Activated gamma-delta T cell treated with Interleukin-2 at 50 U/mL for 16 hours (primary cell): ENCODE measurements around the gene NLRC5.
A peak's percentile ranks its signal among the peaks of the same experiment; 100 is the strongest.
"Not testable (repeated sequence)": the region's sequence is repeated elsewhere in the genome, so short reads cannot be mapped to it uniquely, and the experiment has no call there.

Experiments
- DNase-seq: peaks from one replicate; pipeline ENCODE4 v3.0.0-alpha.2; 2020

NLRC5 gene

DNA sequence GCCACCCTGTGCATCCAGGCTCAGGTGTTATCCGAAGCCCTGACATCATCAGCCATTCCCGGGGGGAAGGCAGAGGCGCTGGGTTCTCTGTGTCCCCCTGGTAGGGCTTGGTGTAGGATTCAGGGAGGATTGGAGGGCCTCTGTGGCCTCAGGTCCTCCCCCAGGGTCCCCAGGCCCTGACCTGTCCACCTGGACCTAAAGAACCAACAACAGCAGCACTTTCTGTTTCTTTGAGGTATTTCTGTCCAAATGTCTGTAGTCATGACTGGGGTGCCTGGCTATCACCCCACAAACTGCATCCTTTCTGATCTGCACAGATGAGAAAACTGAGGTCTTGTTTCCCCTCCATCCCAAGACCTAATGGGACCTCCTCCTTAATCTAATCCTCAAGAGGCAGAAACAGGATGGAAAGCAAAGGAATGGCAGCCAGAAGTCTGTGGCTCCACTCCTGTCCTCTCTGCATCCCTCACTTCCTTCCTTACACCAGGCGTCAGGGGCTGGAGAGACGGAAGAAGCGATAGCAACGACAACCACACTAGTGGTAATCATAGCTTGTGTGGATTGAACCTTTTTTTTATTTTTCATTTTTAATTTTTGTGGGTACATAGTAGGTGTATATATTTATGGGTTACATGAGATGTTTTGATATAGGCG is 11.8 kb downstream of the NLRC5 start:
- DNase-seq: no peak

DNA sequence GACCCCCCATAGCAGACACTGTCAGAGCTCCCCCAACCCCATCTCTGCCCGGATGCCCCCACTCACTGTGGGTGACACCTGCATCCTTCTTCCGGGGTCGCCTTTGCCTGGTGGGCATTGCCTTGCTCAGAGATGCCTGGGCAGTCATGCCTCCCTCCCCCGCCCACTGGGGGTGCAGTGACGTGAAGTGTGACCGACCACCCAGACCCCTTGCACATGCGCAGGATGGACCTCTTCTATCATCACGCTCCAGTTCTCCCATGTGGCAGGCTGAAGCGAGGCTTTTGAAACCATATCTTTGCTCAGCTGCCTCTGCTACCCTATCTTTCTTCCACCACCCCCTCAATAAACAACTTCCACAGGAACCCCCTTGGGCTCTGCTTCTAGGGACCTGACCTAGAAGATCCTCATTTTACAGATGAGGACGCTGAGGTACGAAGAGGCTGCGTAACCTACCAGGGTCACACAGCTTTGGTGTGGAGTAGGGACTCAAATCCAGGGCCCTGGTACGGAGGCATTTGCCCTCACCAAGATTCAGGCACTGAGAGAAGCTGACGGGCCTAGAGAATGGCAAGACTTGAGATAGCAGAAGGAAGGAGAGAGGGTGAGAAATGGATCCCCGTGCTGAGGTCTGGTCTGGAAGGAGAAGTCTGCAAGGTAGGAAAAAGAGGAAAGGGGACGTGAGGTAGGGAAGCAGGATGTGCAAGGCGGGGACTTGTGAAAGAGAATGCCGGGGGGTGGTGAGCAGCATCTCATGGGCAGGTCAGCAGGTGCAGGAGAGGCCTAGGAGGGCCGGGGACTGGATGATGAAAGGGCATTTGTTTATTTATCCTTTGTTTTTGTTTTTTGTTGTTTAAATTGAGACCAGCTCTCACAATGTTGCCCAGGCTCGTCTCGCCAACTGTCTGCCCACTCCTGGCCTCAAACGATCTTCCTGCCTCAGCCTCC is 14.4 kb downstream of the NLRC5 start:
- no peak for DNase-seq

DNA sequence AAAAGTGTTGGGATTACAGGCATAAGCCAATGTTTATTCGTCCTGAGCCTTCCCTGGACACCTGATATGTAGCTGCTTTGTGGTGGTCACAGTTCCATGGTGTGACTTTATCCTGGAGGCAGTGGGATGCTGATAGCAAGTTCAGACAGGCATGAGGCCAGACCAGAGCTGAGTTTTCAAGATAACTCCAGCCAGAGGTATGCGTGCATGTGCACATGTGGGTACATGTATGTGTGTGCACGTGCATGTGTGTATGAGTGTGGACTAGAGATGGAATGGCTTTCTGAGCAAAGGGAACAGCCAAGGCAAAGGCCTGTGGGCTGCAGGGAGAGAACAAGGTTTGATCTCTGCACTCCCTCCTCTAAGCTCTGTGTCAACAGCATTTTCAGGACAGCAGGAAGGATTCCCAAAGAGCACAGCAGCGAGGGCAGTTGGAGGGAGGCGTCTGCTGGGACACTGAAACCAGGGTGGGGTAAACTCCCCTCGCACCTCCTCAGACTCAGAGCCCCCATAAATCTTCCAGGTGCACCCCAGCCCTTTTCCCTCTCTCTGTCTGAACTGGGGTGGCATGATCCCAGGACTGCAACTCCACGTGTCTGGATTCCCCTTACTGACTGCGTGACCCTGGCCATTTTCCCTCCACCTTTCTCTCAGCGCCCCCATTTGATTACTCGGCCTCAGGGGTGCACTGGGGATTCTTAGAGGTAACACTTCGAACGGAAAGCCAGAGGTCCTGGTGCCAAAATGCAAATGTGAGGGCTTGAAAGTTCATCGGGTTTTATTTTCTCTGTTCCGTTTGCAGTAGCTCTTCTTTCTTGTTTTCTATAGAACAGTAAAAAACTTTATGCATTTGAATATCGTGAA is 15.3 kb downstream of the NLRC5 start:
- no peak for DNase-seq

DNA sequence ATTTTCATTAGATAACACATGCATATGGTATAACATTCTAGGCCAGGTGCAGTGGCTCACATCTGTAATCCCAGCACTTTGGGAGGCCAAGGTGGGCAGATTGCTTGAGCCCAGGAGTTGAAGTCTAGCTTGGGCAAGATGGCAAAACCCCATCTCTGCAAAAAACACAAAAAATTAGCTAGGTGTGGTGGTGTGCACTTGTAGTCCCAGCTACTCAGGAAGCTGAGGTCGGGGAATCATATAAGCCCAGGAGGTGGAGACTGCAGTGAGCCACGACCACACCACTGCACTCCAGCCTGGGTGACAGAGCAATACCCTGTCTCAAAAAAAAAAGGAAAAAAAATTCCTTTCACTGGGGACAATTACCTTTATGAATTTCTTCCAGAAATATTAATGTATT is 16.2 kb downstream of the NLRC5 start:
- DNase-seq: not testable (repeated sequence)

DNA sequence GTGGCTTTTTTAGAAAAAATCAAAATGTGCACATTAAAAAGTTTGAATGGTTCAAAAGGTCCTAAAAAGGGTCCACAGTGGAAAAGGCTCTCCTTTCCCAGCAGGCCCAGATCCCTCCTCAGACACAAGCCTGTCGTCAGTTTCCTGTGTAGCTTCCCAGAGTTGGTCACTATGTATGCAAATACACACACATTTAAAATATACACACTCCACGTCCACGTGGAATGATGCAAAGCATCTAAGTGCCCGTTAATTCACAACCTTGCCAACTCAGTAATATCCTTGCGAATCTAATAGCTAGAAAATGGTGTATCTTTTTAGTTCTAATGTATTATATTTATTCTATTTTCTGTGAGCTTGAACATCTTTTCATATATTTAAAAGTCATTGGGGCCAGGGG is 17.7 kb downstream of the NLRC5 start:
- DNase-seq: no peak

DNA sequence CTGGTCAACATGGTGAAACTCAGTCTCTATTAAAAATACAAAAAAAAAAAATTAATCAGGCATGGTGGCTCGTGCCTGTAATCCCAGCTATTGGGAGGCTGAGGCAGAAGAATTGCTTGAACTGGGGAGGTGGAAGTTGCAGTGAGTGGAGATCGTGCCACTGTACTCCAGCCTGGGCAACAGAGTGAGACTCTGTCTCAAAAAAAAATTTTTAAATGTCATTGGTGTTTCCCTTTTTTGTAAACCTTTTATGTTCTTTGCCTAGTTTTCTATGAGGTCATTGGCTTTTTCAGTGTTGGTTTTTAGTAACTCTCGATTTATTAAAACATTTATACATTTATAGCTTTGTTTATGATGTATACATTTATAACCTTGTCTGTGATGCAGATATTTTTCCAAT is 18.2 kb downstream of the NLRC5 start:
- no peak for DNase-seq

DNA sequence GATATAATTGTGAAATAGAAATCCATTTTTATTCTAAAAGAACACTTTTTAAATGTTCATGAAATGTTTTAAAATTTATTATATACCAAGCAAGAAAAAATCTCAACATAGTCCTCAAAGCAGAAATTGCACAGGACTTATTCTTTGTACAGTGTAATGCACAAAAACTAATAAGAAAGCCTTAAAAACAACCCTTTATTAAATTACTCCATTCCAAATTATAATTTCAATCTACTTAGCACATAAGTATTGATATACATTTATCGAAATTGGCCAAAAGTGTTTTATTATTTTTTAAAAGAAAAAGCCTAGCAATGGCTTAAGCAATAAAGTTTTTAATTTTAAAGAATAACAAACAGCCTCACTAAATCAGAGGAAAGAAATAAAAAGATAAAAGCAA is 19.1 kb downstream of the NLRC5 start:
- no peak for DNase-seq

DNA sequence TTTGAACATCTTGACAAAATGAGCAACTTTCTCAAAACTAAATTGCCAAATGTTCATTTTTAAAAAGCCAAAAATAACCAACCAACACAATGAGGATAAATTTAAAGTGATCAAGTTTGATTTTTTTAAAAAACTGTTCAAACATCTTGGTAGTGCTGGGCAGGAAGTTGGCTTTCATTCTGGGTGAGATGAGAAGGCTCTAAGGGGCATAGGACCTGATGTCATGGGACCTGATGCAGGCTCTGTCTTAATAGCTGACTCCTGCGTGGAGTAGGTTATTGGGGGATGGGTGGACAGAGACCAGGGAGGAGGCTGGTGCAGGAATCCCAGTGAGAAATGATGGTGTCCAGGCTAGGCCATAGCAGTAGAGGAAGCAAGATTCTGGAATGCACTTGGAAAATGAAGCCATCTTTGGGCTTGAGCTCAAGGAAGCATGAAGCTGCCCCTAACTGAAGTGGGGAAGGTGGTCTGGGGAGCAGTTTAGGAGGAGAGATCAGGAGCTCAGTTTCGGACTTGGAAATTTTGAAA is 20.4 kb downstream of the NLRC5 start:
- no peak for DNase-seq

DNA sequence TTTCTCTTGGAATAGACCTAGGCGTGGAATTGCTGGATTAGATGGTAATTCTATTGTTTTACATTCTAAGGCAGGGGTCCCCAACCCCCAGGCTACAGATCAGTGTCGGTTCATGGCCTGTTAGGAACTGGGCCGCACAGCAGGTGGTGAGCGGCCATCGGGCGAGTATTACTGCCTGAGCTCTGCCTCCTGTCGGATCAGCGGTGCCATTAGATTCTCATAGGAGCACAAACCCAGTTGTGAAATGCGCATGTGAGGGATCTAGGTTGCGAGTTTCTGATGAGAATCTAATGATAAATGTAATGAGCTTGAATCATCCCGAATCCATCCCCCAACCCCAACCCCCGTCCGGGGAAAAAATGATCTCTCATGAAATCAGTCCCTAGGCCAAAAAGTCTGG is 23.0 kb downstream of the NLRC5 start:
- no peak for DNase-seq

DNA sequence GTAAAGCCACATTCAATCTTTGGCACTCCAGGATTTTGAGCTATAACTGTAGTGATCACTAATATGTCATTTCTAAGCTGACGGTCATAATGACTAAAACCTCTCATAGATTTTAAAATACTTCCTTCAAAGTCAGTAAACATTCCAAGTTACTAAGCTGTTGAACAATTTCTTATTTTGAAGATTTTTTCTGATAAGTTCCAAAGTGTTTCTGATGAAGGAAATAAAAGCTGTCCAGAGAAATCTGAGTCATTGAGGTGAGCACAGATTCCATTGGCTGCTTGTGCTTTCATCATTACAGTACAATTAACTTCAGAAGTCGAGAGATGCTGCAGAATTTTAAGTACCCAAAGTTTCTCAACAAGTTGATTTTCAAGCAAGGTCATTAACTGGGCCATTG is 23.9 kb downstream of the NLRC5 start:
- DNase-seq: no peak

DNA sequence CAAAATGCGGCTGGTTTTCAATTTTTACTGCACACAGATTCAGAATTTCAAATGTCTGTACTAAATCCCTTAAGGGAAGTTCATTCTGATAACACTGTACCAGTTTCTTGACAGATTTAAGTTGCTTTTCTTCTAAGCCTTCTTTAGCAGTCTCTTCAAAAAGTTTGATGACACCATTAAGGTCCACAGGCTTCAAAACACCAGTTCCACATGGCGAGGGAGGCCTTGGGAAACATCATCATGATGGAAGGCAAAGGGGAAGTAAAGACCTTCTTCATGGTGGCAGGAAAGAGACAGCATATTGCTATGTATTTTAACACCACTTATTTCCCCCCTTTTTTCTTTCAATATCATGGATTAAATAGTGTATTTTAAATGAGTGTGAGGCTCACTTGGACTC is 24.5 kb downstream of the NLRC5 start:
- no peak for DNase-seq

DNA sequence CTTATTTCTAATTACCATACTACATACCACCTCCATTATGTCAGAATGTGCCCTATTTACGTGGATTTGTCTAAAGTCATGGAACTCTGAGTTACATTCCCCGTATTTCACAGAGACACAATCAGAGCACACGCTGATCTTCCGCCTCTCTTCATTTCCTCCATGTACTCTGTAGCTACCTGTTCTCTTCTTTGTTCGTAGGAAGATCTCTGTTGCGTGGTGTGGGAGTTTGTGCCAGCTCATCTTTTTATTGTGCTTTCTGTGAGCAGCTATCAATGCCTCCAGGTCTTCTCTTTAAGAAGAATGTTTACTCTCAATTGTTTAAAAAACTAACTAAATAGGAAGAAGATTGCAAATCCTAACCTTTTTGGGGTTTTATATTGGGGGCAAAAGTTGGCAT is 26.9 kb downstream of the NLRC5 start:
- DNase-seq: no peak

DNA sequence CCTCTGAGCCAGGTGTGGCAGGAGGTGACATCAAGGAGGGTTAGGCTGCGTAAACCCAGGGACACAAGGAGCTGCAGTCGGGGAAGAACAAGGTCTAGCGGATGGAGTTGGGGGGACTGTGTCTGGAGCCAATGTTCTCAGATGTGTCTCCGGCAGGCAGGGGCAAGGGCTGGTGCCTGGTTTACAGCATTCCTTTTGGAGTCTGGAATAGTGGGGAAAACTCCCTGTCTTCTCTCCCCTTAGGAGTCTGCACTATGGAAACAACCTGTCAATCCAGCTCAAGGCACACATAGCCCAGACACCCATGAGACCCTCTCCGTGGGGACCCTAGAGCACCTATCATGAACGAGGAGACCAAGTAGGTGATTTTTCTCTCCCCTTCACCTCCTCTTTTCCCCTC is 27.5 kb downstream of the NLRC5 start:
- no peak for DNase-seq

DNA sequence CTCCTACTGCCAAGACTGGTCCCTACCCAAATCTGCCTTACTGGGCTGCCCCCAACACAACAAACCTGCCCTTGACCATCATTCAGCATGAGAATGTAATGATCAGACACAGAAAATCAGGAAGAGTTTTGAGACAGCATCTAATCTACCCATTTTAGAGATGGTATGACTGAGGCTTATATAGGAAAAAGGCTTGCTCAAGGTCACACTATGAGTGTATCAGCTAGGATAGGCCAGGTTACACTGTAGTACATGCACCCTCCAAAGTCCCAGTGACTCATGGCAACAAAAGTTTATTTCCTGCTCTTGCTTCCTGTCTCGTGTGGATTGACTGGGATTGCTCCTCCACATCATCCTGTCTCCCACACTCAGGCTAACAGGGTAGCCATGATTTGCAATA is 27.9 kb downstream of the NLRC5 start:
- DNase-seq: no peak

DNA sequence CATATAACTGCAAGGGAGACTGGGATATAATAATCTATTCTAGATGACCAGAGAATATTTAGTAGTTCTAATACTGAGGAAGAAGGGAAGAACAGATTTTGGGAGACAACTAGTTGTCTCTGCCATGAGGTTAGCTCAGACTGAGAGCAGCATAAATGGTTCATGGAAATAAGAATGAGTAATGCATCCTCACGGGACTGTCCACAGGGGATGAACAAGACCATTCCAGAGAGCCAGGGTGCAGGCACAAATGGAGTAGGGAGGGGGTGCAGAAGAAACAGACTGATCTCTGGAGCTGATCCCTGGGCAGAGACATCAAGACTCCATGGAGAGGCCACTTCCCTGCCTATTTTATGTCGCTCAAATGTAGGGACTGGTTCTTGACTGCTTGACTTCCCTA is 30.4 kb downstream of the NLRC5 start:
- DNase-seq: no peak

DNA sequence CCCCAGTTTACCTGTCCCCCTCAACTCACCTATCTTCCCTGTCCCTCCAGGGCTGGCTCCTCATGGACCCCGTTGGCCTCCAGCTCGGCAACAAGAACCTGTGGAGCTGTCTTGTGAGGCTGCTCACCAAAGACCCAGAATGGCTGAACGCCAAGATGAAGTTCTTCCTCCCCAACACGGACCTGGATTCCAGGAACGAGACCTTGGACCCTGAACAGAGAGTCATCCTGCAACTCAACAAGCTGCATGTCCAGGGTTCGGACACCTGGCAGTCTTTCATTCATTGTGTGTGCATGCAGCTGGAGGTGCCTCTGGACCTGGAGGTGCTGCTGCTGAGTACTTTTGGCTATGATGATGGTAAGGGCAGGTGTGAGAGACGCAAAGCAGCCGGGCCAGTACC is 31.3 kb downstream of the NLRC5 start:
- no peak for DNase-seq

DNA sequence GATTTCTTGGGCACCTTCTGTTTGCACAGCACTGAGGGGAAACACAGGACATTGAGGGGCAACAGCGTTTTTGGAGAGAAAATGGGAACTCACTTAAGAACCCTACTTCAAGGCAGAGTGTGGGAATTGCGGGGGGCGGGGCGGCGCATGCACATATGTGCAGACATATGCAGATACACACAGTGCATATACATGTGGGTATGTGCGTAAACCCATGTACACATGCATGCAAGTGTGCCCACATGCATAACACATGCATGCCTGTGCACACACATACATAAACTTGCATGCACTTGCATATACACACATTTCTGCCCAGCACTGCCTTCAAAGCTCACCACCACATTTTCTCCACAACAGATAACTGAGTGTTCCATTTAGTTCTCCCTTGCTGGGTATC is 32.4 kb downstream of the NLRC5 start:
- no peak for DNase-seq

DNA sequence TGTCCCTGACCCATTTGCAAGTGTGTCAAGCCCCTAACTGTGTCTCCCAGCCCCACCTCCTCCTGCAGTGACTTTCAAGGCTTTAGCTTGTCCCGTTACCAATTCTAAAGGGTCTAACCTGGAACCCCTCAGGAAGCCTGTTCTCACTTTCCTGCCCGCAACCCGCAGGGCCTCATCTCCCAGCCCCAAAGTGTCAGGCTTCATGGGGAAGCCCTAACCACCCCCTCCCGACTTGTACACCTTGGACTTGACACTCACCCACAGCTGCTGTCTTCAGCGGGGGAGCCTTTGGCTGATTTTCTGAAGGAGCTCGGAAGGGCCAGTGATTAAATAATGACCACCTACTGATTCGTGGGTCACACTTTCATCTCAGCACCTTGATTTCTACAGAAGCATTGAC is 33.1 kb downstream of the NLRC5 start:
- no peak for DNase-seq

DNA sequence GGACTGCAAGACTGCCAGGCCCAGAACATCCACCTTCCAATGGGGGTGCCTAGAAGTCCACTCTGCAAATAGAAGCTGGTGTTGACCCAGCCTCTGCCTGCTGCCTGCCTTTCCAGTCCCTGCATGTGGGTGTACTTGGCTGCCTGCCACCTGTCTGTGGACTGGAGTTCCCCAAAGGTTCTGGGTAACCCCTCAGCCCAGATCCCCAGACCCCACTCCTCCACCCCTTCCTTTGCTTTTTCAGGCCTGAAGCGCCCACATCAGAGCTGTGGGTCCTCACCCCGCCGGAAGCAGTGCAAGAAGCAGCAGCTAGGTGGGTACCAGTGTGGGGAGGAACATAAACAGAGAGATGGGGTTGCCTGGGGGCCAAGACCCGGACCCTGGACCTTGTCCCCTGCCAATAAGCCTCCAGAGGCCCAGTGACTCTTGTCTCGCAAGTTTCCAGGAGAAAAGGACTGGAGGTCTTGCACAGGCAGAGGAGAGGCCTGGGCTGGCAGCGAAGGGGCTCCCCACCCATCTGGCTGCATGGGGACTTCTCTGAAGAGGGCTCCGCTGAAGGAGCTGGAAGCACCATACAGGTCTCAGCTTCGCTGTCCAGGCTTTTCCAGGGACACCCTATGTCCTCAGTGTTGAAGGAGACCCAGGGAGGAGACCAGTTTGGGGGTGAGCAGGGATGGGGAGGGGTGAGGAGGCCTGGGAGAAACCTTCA is 34.3 kb downstream of the NLRC5 start:
- DNase-seq: peak; percentile 87

DNA sequence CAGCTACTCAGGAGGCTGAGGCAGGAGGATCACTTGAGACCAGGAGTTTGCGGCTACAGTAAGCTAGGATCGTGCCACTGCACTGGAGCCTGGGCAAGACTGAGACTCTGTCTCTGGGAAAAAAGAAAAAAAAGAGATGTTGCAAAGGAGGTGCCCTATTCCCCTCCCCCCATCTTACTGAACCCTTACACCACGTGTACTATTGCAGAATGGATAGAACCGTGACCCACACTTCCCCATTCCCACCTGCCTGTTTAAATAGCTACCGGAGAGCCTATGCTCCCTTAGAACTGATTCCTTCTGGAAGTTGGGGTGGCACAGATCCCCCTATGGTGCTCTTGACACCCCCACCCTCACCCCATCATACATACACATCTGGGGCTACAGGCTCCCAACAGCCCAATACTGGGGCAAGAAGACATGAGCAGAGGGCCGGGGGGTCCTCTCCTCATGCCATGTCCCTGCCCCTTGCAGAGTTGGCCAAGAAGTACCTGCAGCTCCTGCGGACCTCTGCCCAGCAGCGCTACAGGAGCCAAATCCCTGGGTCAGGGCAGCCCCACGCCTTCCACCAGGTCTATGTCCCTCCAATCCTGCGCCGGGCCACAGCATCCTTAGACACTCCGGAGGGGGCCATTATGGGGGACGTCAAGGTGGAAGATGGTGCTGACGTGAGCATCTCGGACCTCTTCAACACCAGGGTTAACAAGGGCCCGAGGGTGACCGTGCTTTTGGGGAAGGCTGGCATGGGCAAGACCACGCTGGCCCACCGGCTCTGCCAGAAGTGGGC is 35.7 kb downstream of the NLRC5 start:
- DNase-seq: no peak

DNA sequence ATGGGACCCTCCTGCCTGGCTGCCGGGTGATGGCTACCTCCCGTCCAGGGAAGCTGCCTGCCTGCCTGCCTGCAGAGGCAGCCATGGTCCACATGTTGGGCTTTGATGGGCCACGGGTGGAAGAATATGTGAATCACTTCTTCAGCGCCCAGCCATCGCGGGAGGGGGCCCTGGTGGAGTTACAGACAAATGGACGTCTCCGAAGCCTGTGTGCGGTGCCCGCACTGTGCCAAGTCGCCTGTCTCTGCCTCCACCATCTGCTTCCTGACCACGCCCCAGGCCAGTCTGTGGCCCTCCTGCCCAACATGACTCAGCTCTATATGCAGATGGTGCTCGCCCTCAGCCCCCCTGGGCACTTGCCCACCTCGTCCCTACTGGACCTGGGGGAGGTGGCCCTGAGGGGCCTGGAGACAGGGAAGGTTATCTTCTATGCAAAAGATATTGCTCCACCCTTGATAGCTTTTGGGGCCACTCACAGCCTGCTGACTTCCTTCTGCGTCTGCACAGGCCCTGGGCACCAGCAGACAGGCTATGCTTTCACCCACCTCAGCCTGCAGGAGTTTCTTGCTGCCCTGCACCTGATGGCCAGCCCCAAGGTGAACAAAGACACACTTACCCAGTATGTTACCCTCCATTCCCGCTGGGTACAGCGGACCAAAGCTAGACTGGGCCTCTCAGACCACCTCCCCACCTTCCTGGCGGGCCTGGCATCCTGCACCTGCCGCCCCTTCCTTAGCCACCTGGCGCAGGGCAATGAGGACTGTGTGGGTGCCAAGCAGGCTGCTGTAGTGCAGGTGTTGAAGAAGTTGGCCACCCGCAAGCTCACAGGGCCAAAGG is 36.8 kb downstream of the NLRC5 start:
- no peak for DNase-seq
